Smooth muscle cell (in vitro differentiated cells): ENCODE measurements around the gene TXNL4A. TPM values are rescaled to one million over a fixed set of nuclear protein-coding genes. Genes with fewer than 3 reads are reported as not detected.

Source experiments
- DNase-seq: peaks from one replicate; lab custom pipeline; 2025; ENCODE audit not compliant: unreplicated experiment; lab: John Stamatoyannopoulos, UW
- H2AFZ ChIP-seq: fragments of 200-600 bp; sonication (generic); 2 replicates; pipeline ENCODE4 v1.6.0; 2016; ENCODE audit warnings: antibody characterized with exemption, low read depth, mild to moderate bottlenecking
- H3F3A ChIP-seq: fragments of 200-600 bp; sonication (generic); 2 replicates; pipeline ENCODE4 v1.6.0; 2017; ENCODE audit warnings: antibody characterized with exemption, low read depth
- H3K27ac ChIP-seq: fragments of 200-600 bp; sonication (generic); 2 replicates; pipeline ENCODE4 v1.5.1; 2016; ENCODE audit warnings: low read depth, mild to moderate bottlenecking
- H3K27me3 ChIP-seq: fragments of 200-600 bp; sonication (generic); 2 replicates; pipeline ENCODE4 v1.6.1; 2016; ENCODE audit warnings: low read depth, mild to moderate bottlenecking
- H3K36me3 ChIP-seq: fragments of 200-600 bp; sonication (generic); 2 replicates; pipeline ENCODE4 v1.5.1; 2016; ENCODE audit warnings: low read depth
- H3K4me1 ChIP-seq: fragments of 200-600 bp; sonication (generic); 2 replicates; pipeline ENCODE4 v1.5.1; 2016; ENCODE audit warnings: low read depth
- H3K4me2 ChIP-seq: fragments of 200-600 bp; sonication (generic); 2 replicates; pipeline ENCODE4 v1.6.0; 2016; ENCODE audit warnings: mild to moderate bottlenecking
- H3K4me3 ChIP-seq: fragments of 200-600 bp; sonication (generic); 2 replicates; pipeline ENCODE4 v1.5.1; 2016; ENCODE audit warnings: mild to moderate bottlenecking
- H3K79me2 ChIP-seq: fragments of 200-600 bp; sonication (generic); 2 replicates; pipeline ENCODE4 v1.6.0; 2016; ENCODE audit warnings: low read depth, mild to moderate bottlenecking
- H3K9ac ChIP-seq: fragments of 200-600 bp; sonication (generic); 2 replicates; pipeline ENCODE4 v1.6.0; 2016; ENCODE audit warnings: low read depth
- H3K9me3 ChIP-seq: fragments of 200-600 bp; sonication (generic); replicated peaks from 2 replicates; pipeline ENCODE4 v1.5.1; 2016; ENCODE audit warnings: low read depth
- H4K20me1 ChIP-seq: fragments of 200-600 bp; sonication (generic); 2 replicates; pipeline ENCODE4 v1.6.0; 2016; ENCODE audit warnings: low read depth
- WGBS: methylation state at CpG from one replicate; pipeline ENCODE4 v1.1.7; 2016; ENCODE audit warnings: low lambda C conversion rate; 5-methylcytosine and 5-hydroxymethylcytosine counted together
- polyA plus RNA-seq: library from polyadenylated mRNA; unstranded; fragments of >200 nt; fragmentation: Nextera tagmentation; extraction: Ambion mirVana; gene quantifications from 2 replicates; pipeline ENCODE4 v1.2.1, GENCODE V29; 2016
- total RNA-seq: library from RNA; depleted of rRNA; stranded (reverse); fragments of >200 nt; gene quantifications from 2 replicates; pipeline ENCODE4 v1.2.3, GENCODE V29; 2014
- TF ChIP-seq, protein P1 (sequence below): fragments of 200-600 bp; sonication (generic); IDR thresholded peaks from 2 replicates; pipeline ENCODE4 v1.5.1; 2017; ENCODE audit warnings: borderline replicate concordance, mild to moderate bottlenecking, antibody characterized with exemption; ENCODE audit not compliant: insufficient read depth, poor library complexity, severe bottlenecking

The TXNL4A gene
- total and polyA plus RNA-seq, 2 experiments from 2014 or later: 62.2 to 243 TPM

DNA sequence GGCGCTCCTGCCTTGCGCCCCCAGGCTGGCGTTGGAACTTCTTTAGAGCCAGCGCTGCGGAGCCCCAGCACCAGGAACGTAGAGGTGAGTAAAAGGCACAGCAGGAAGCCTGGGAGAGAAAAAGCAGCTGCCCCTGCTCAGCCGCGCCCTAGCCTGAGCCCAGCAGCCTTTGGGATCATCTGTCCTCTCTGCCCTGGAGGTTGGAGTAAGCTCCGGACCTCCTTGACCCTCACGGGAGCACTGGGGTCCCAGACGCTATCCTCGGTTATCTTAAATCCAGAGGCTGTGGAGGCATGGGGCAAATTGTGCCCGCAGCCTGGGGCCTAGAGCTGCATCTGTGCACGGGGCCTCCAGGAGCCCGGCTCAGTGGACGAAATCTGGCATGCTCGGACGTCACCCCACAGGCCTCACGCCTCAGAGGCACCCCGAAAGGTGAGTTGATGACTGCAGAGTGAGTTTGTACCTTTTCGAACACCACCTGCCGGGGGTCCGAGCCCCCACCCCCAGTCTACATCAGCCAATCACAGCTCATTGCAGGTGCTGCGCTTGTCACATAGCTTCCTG is 35.3 kb downstream of the TXNL4A start:
- Histone ChIP-seq H3K4me2 (peak overlapping the region; percentile 86), H3K79me2 (peaks cover 31% of the 10 kb centered on the region), H3K36me3 (no peaks in the 10 kb centered on the region), H3K9ac (no peak overlapping the region), H3F3A (no peaks in the 10 kb centered on the region), H2AFZ (no peak overlapping the region), H3K27me3 (no peaks in the 10 kb centered on the region), H3K4me1 (peaks cover 15% of the 10 kb centered on the region), H3K9me3 (no peaks in the 10 kb centered on the region), H3K4me3 (peak overlapping the region; percentile 83), H3K27ac (no peak overlapping the region), H4K20me1 (peaks cover 26% of the 10 kb centered on the region)
- DNase-seq: no peak
- TF ChIP-seq, protein P1, sequence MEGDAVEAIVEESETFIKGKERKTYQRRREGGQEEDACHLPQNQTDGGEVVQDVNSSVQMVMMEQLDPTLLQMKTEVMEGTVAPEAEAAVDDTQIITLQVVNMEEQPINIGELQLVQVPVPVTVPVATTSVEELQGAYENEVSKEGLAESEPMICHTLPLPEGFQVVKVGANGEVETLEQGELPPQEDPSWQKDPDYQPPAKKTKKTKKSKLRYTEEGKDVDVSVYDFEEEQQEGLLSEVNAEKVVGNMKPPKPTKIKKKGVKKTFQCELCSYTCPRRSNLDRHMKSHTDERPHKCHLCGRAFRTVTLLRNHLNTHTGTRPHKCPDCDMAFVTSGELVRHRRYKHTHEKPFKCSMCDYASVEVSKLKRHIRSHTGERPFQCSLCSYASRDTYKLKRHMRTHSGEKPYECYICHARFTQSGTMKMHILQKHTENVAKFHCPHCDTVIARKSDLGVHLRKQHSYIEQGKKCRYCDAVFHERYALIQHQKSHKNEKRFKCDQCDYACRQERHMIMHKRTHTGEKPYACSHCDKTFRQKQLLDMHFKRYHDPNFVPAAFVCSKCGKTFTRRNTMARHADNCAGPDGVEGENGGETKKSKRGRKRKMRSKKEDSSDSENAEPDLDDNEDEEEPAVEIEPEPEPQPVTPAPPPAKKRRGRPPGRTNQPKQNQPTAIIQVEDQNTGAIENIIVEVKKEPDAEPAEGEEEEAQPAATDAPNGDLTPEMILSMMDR: no peak
- WGBS: 52% methylated on average over 24 of the region's 24 CpGs

DNA sequence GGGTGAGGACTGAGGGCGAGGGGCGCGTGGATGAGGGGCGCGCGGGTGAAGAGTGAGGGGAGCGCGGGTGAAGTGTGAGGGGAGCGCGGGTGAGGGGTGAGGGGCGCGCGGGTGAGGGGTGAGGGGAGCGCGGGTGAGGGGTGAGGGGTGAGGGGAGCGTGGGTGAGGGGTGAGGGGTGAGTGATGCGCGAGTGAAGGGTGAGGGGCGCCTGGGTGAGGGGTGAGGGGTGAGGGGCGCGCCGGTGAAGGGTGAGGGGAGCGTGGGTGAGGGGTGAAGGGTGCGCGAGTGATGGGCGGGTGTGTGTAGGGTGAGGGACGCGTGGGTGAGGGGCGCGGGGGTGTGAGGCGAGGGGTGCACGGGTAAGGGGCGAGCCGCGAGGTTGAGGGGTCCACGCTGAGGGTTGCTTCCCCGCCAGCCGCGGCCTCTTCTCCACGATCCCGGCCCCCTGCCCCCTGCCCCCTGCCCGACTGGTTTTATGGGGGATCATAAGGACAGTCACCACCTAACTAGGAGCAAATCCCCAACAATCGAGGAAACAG is 35.8 kb downstream of the TXNL4A start:
- TF ChIP-seq, protein P1: no peak
- DNase-seq: no peak
- peaks cover 32% of the 10 kb centered on the region for H4K20me1 ChIP-seq
- peak overlapping the region; percentile 87 for H2AFZ ChIP-seq
- no peaks in the 10 kb centered on the region for H3K9me3 ChIP-seq
- peaks cover 15% of the 10 kb centered on the region for H3K4me1 ChIP-seq
- H3K79me2 ChIP-seq: peaks cover 37% of the 10 kb centered on the region
- H3K4me2 ChIP-seq: peak overlapping the region; percentile 86
- no peaks in the 10 kb centered on the region for H3K36me3 ChIP-seq
- 26% methylated on average over 8 of the region's 43 CpGs for WGBS
- no peak overlapping the region for H3K27ac ChIP-seq
- H3K9ac ChIP-seq: peak overlapping the region; percentile 53
- H3K27me3 ChIP-seq: no peaks in the 10 kb centered on the region
- no peaks in the 10 kb centered on the region for H3F3A ChIP-seq
- H3K4me3 ChIP-seq: peak overlapping the region; percentile 83

DNA sequence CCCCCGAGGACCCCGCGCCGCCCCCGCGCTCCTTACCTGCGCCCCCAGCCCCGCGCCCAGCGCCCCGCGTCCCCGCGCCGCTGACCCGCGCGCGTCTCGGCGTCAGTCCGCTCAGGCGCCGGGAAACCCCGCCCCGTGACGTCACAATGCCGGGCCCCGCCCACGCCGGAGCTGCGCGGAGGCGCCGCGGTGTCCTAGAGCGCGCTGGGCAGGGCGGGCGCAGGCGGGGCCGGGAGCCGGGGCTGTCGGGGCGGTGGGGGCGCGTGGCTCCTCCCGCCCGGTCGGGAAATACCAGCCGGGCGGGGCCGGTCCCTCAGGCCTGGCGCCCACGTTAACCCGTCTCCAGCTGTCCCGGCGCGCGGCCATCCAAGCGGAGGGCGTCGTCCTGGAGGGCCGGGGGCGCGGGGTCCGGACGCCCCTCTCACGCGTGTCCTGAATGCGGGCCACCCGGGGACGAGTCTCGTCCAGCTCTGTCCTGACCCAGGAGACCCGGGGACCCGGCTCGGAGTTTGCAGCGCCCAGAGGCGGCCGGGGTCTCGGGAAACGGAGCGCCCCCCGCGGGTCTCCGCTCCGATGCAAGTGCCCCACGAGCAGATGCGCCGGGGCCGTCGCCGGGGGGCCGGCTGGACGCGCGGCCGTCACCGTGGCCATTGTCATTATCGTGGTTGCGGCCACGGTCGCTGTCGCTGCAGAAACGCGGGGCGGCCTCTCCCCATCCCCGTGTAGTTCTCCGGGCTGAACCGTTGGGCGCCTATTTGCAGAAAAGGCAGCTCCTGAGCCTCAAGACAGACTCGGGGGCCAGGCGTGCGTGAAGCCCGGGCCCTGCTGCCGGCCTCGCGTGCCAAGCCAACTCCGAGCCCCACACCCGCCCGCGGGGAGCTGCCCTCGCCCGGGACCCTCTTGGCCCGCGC is 36.6 kb downstream of the TXNL4A start, which contains the start of gene SLC66A2:
TSS of gene SLC66A2 (minus strand) at position 109 of the 911 bp plus-strand sequence. CDS start 727 bp downstream, outside the sequence.
- Histone ChIP-seq H2AFZ (peak within 1 kb of the TSS; percentile 87), H3K9me3 (no peaks in the 10 kb centered on the region), H4K20me1 (peaks cover 38% of the 10 kb centered on the region), H3K4me2 (peak within 1 kb of the TSS; percentile 96), H3K4me1 (peaks cover 15% of the 10 kb centered on the region), H3K9ac (peak within 1 kb of the TSS; percentile 89), H3K4me3 (peak within 1 kb of the TSS; percentile 83), H3K27me3 (no peaks in the 10 kb centered on the region), H3K27ac (peak within 1 kb of the TSS; percentile 15), H3K79me2 (peaks cover 40% of the 10 kb centered on the region), H3F3A (no peaks in the 10 kb centered on the region), H3K36me3 (no peaks in the 10 kb centered on the region)
- WGBS: under 1% methylated on average over 57 of the region's 126 CpGs
- DNase-seq: peak; percentile 84
- TF ChIP-seq, protein P1: no peak
